Urinary bladder (tissue), 4 donors: ENCODE data around the gene ALG1. TPM values are rescaled to one million over a fixed set of nuclear protein-coding genes. Genes with fewer than 3 reads are reported as not detected.
"Not testable (repeated sequence)": the region's sequence is repeated elsewhere in the genome, so short reads cannot be mapped to it uniquely, and the experiment has no call there.

Experiments
- DNase-seq: peaks from one replicate; pipeline ENCODE4 v3.0.0-alpha.2; 2015; ENCODE audit errors: extremely low spot score
- H3K27ac ChIP-seq: one replicate; pipeline ENCODE4 v1.5.1; 2013; ENCODE audit warnings: low read depth, mild to moderate bottlenecking, moderate library complexity
- H3K36me3 ChIP-seq: one replicate; pipeline ENCODE4 v1.6.1; 2013; ENCODE audit warnings: mild to moderate bottlenecking, moderate library complexity; ENCODE audit not compliant: insufficient read depth
- H3K4me1 ChIP-seq: one replicate; pipeline ENCODE4 v1.6.1; 2013; ENCODE audit warnings: mild to moderate bottlenecking, moderate library complexity; ENCODE audit not compliant: insufficient read depth
- H3K4me3 ChIP-seq: one replicate; pipeline ENCODE4 v1.5.1; 2013; ENCODE audit warnings: low read depth, low read length
- WGBS: extraction: QIAGEN DNeasy Blood & Tissue Kit; methylation state at CpG from one replicate; pipeline ENCODE4 v1.1.7; 2013; 5-methylcytosine and 5-hydroxymethylcytosine counted together
- polyA plus RNA-seq: library from polyadenylated mRNA; stranded (reverse); fragments of 200-250 nt; gene quantifications from one replicate; pipeline ENCODE4 v1.2.3, GENCODE V29; 2013
- total RNA-seq: library from RNA; depleted of rRNA; stranded (reverse); fragments of >200 nt; gene quantifications from one replicate; pipeline ENCODE4 v1.2.3, GENCODE V29; 2014
- donor health status: healthy with polysubstance abuse.
- donor health status: healthy.

ALG1 gene
- total and polyA plus RNA-seq, 2 donors, result 15.1 to 18.5 TPM

DNA sequence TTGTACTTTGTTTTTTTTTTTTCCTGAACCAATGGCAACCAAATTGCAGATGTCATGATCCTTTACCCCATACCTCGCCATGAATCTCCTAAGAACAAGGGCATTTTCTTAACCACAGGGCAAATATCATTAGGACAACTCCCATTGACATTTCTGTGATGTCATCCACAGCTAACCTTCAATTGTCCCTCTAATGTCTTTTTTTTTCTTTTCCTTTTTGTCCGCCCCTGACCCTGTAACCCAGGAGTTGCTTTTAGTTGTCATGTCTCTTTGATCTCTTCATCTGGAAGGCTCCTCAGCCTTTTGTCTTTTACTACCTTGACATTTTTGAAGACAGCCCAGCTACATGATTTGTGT is 37.5 kb upstream of the ALG1 start:
- H3K4me1 ChIP-seq, result no peaks in the 10 kb centered on the region
- peak overlapping the region; percentile 91 for H3K4me3 ChIP-seq
- no peak for DNase-seq
- H3K36me3 ChIP-seq, result no peaks in the 10 kb centered on the region
- H3K27ac ChIP-seq, result no peak overlapping the region
- 17% methylated on average over 2 of the region's 2 CpGs for WGBS

GRCh38 chr16:5035909-5036227 is 35.8 kb upstream of the ALG1 start:
- WGBS, result 68% methylated on average over 1 of the region's 1 CpG
- no peak for DNase-seq

GRCh38 chr16:5036228-5037156 is 35.2 kb upstream of the ALG1 start:
- DNase-seq, result no peak
- 48% methylated on average over 12 of the region's 12 CpGs for WGBS
- Histone ChIP-seq H3K27ac (no peak overlapping the region), H3K36me3 (no peaks in the 10 kb centered on the region), H3K4me3 (no peak overlapping the region), H3K4me1 (no peaks in the 10 kb centered on the region)

More at GRCh38 chr16:5035909-5036227, 35.8 kb upstream of the ALG1 start:
- no peaks in the 10 kb centered on the region for H3K36me3 ChIP-seq
- no peaks in the 10 kb centered on the region for H3K4me1 ChIP-seq
- no peak overlapping the region for H3K4me3 ChIP-seq
- H3K27ac ChIP-seq, result no peak overlapping the region

DNA sequence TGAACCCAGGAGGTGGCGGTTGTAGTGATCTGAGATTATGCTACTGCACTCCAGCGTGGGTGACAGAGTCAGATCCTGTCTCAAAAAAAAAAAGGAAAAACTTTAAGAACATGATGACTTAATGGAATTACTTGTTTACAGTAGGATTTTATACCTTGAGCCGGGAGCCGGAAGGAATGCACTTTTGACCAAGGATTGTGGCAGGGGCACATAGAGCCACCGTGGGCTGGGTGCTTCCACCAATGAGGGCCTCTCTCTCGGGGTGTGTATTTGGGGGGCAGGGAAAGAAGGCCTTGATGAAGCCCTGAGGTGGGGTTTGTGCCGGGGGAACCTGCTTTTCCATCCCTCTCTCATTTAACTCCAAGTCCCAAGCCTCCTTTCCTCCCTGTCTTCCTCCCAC is 31.2 kb upstream of the ALG1 start:
- WGBS, result 34% methylated on average over 7 of the region's 7 CpGs
- DNase-seq, result no peak
- H3K36me3 ChIP-seq, result no peaks in the 10 kb centered on the region

DNA sequence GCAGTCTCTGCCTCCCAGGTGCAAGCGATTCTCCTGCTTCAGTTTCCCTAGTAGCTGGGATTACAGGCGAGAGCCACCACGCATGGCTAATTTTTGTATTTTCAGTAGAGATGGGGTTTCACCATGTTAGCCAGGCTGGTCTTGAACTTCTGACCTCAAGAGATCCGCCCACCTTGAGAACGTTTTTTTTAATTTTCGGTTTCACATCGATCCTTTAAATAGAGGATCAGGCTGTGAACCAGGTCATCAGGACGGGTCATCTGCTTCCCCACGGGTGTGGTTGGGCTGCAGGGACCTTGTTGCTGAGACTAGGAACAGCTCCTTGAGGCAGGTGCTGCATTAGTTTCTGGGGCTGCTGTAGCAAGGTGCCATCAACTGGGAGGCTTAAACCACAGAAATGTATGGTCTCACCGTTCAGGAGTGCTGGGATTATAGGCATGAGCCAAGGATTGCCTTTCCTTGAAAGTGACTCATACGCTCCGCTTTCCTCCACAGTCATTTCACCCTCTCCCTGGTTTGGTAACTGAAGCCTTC is 30.0 kb upstream of the ALG1 start:
- Histone ChIP-seq H3K4me3 (no peak overlapping the region), H3K36me3 (no peaks in the 10 kb centered on the region), H3K27ac (no peak overlapping the region), H3K4me1 (no peaks in the 10 kb centered on the region)
- WGBS, result 72% methylated on average over 12 of the region's 12 CpGs
- no peak for DNase-seq

More for the DNA sequence above, 31.2 kb upstream of the ALG1 start:
- Histone ChIP-seq H3K4me1 (no peaks in the 10 kb centered on the region), H3K4me3 (no peak overlapping the region), H3K27ac (no peak overlapping the region)

GRCh38 chr16:5042574-5043171 is 29.0 kb upstream of the ALG1 start:
- Histone ChIP-seq H3K4me3 (no peak overlapping the region), H3K27ac (no peak overlapping the region), H3K4me1 (no peaks in the 10 kb centered on the region), H3K36me3 (no peaks in the 10 kb centered on the region)
- DNase-seq, result no peak
- 73% methylated on average over 14 of the region's 14 CpGs for WGBS

DNA sequence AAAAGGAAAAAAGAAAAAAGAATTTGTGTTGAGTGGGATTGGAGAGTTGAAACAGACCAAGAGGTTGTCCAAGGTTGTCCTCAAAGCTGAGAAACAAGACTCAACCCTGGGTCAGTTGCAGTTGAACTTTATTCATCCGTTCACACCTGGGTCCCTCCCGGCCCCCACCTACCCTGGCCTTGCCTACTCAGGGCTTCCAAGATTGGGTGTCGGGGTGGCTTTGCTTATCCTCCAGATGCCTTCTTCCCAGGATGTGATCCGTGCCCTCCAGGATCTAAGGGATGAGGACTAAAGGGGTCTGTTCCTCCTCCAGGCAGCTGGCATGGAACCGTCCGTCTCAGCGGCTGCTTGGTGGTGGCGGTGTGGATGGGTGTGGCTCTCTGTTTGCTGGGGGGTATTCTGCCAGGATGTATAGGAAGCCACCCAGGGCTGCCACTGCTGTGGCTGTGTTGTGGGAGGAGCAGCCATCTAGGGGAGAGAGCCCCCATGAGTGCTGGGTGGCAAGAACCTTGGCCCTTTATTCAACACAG is 27.6 kb upstream of the ALG1 start:
- 92% methylated on average over 8 of the region's 8 CpGs for WGBS
- no peaks in the 10 kb centered on the region for H3K4me1 ChIP-seq
- no peak overlapping the region for H3K27ac ChIP-seq
- no peak overlapping the region for H3K4me3 ChIP-seq
- no peak for DNase-seq
- no peaks in the 10 kb centered on the region for H3K36me3 ChIP-seq

GRCh38 chr16:5044581-5044980 is 27.1 kb upstream of the ALG1 start:
- 94% methylated on average over 11 of the region's 11 CpGs for WGBS
- not testable (repeated sequence) for H3K27ac ChIP-seq, DNase-seq

DNA sequence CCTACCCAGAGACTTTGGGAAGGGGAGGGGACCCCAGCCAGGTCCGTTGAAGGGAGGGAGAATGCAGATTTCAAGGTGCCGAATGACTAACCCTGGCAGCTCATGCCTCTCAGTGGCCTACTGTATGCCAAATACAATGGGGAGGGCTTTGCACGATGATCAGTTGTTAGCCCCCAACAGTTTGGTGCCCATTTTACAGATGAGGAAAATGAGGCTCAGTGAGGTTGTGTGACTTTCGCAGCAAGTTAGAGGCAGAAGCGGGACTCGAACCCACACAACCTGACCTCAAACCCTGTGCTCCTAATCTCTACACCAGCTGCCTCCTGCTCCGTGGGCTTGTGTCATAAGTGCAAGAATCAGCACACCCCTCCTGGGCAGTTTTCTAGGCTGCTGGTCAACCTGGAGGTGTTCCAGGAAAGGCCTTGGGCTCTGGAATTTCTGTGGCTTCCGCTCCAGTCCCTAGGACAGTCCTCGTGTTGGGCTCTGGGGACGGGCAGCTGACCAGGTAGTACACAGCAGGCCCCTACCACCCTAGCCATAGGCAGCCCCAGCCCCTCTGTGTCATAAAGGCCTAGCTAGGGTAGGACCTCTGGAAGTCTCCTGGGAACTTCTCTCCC is 26.0 kb upstream of the ALG1 start:
- H3K27ac ChIP-seq, result no peak overlapping the region
- 89% methylated on average over 10 of the region's 10 CpGs for WGBS
- DNase-seq, result no peak

More at GRCh38 chr16:5044581-5044980, 27.1 kb upstream of the ALG1 start:
- not testable (repeated sequence) for H3K4me1 ChIP-seq, H3K36me3 ChIP-seq, H3K4me3 ChIP-seq

GRCh38 chr16:5046914-5047313 is 24.7 kb upstream of the ALG1 start:
- 79% methylated on average over 2 of the region's 2 CpGs for WGBS
- no peaks in the 10 kb centered on the region for H3K36me3 ChIP-seq
- DNase-seq, result no peak

More for the DNA sequence above, 26.0 kb upstream of the ALG1 start:
- no peaks in the 10 kb centered on the region for H3K36me3 ChIP-seq
- no peak overlapping the region for H3K4me3 ChIP-seq
- H3K4me1 ChIP-seq, result no peaks in the 10 kb centered on the region

GRCh38 chr16:5054876-5055865 is 16.5 kb upstream of the ALG1 start:
- Histone ChIP-seq H3K27ac (no peak overlapping the region), H3K4me3 (no peak overlapping the region), H3K4me1 (no peaks in the 10 kb centered on the region), H3K36me3 (no peaks in the 10 kb centered on the region)
- WGBS, result 87% methylated on average over 16 of the region's 16 CpGs
- no peak for DNase-seq

More at GRCh38 chr16:5046914-5047313, 24.7 kb upstream of the ALG1 start:
- Histone ChIP-seq H3K27ac (no peak overlapping the region), H3K4me3 (no peak overlapping the region), H3K4me1 (no peaks in the 10 kb centered on the region)

DNA sequence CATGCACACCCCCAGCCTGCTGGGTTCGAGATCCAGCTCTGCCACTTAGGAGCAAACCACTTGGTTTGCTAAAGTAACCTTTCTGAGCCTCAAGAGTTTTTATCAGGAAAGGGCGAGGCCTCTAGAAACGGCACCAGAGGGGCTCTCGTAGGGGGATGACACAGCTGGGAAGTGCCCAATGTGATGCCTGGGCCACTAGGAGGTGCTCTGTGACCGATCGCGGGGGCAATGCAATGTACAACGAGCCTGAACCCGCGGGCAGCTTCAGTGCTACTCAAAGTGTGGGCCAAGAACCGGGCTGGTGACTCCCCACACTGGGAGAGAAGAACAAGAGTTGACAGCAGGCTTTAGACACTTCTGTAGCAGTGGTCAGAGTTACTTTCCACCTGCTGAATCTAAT is 15.3 kb upstream of the ALG1 start:
- 12% methylated on average over 11 of the region's 11 CpGs for WGBS
- no peak overlapping the region for H3K27ac ChIP-seq
- H3K4me1 ChIP-seq, result no peaks in the 10 kb centered on the region
- no peak for DNase-seq
- no peaks in the 10 kb centered on the region for H3K36me3 ChIP-seq
- H3K4me3 ChIP-seq, result no peak overlapping the region

DNA sequence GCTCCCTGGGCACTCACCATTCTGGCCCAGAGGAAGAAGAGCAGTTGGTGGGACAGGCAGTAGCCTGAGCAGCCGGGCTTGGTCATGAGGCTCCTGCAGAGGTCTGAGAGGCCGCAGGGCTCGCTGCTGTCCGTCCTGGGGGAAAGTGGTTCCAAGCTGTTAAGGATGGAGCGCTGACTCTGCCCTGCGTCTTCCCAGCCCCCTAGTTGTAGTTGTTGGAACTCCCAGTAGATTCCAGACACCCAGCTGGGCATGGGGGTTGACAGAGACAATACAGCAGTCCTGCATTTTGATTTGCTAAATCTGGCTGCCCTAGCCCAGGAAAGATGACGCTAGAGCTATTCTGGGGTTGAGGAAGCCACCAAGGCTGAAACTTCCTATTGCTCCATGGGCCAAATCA is 13.2 kb upstream of the ALG1 start:
- DNase-seq, result no peak
- Histone ChIP-seq H3K36me3 (no peaks in the 10 kb centered on the region), H3K27ac (no peak overlapping the region), H3K4me3 (no peak overlapping the region), H3K4me1 (no peaks in the 10 kb centered on the region)
- 50% methylated on average over 7 of the region's 7 CpGs for WGBS
